K562 (cell line): ENCODE measurements around the gene HBM. TPM values are rescaled to one million over a fixed set of nuclear protein-coding genes. Genes with fewer than 3 reads are reported as not detected.

Experiments used
- REST ChIP-seq, 2 experiments: fragments of 450-650 bp; formaldehyde crosslinking in 1 of 2; IDR thresholded peaks; 2 replicates each; pipeline versions ENCODE4 v1.4.0 to v1.6.1; 2014 to 2020; ENCODE audit warnings: mild to moderate bottlenecking in 2 of 2, borderline replicate concordance in 1 of 2, low read depth in 1 of 2
- polyA plus RNA-seq, 8 experiments: library from polyadenylated mRNA; depleted of rRNA in 4 of 8; stranded (reverse) in 5 of 8; unstranded in 3 of 8; fragments of >200 nt; fragmentation: Nextera tagmentation in 2 of 8; fragmentation: Illumina TruSeq in 1 of 8; extraction: Ambion mirVana in 2 of 8; extraction: Trizol in 1 of 8; gene quantifications; 2 replicates each; pipeline versions ENCODE4 v1.2.1 to v1.2.3, GENCODE V29; 2011 to 2014; ENCODE audit warnings: inconsistent platforms in 1 of 8, missing spikeins in 1 of 8
- total RNA-seq, 7 experiments: library from RNA; depleted of rRNA in 6 of 7; stranded (reverse); fragments of >200 nt in 6 of 7; fragmentation: Illumina TruSeq in 2 of 7; extraction: Trizol in 2 of 7; gene quantifications; 2 replicates each; pipeline versions ENCODE4 v1.2.1 to v1.2.3, GENCODE V29; 2011 to 2021; ENCODE audit warnings: low replicate concordance in 1 of 7

Gene HBM
- total and polyA plus RNA-seq, 9 of the 15 experiments (the other 6 are each of a cell fraction or from before 2014, with no cell fraction given), result not detected

- no peak for TF ChIP-seq REST (IDR thresholded peaks at IDR 0.05; ENCODE audit: borderline replicate concordance)
- TF ChIP-seq REST (CRISPR knock-in tag; IDR thresholded peaks at IDR 0.05; ENCODE audit: low read depth), result no peak
Observed at GRCh38 chr16:167122-167690, 1.4 kb downstream of the HBM start (continued).
